ENCODE data around the gene DAZAP1.

DNA sequence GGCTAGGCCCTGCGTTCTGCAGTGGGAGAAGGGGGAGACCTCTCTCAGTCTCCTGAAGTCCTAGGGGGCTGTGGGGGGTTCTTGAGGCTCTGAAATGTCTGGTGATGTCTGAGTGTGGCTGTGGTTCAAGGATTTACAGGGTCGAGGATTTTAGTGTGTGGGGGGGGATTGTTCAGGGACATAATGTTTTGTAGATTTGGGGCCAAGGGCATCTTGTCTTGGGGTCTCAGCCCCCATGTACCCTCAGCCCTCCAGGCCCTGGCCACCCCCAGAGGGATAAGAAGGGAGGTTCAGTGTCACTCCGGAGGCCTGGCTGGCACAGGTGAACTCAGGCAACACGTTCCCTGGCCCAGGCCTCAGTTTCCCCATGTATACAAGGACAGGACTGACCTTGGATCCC is 40.1 kb downstream of the DAZAP1 start:
- TF ChIP-seq EP300 (IDR thresholded peaks at IDR 0.05) (no peak), POLR2AphosphoS5 (IDR thresholded peaks at IDR 0.05) (no peak), POLR2A (IDR thresholded peaks at IDR 0.05) (no peak), CTCF (IDR thresholded peaks at IDR 0.05) (no peak)

Data from gastroesophageal sphincter (tissue), 3 donors.